Posterior vena cava (tissue), 2 donors: ENCODE data around the gene EFHC1. TPM values are rescaled to one million over a fixed set of nuclear protein-coding genes. Genes with fewer than 3 reads are reported as not detected.

Source experiments
- DNase-seq: peaks from one replicate; pipeline ENCODE4 v3.0.0-alpha.2; 2020; ENCODE audit warnings: low spot score
- intact Hi-C, 2 donors: fragments of 100-400 bp; cut with DNase I; formaldehyde crosslinking; loops; one replicate each; pipeline versions ENCODE4 v1.14.1 to v1.14.2; 2022 to 2023
- total RNA-seq, 2 donors: library from RNA; stranded (reverse); fragmentation: NEBNext Ultra II Directional; extraction: Animal tissue kit (Norgen Biotek cat#: 25700); gene quantifications; one replicate each; pipeline ENCODE4 v1.2.1, GENCODE V29; 2021
- donor health status: DM: yes; HTN: yes; CAD: no.
- donor health status: DM: yes; HTN: yes; CAD: no.

The EFHC1 gene
- total RNA-seq, 2 donors from 2014 or later: 12.0 to 13.5 TPM

DNA sequence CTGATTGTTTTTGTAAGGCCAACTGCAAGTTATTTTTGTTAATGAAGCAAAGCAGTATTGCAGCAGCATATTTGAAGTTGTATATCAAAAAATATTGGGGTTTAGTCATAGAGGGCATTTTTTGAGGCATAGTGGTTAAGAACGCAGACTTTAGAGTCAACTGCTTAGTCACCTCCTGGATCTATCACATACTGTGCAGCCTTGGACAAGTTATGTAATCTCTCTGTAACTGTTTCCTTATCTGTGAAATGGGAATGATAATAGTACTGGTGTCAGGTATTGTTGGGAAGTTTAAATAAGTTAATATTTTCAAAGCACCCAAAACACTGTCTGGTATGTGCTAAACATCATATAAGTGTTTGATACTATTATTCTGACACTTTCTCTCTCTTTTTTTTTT is 27.2 kb upstream of the EFHC1 start:
- intact Hi-C loops: no loop called here
- DNase-seq: no peak

DNA sequence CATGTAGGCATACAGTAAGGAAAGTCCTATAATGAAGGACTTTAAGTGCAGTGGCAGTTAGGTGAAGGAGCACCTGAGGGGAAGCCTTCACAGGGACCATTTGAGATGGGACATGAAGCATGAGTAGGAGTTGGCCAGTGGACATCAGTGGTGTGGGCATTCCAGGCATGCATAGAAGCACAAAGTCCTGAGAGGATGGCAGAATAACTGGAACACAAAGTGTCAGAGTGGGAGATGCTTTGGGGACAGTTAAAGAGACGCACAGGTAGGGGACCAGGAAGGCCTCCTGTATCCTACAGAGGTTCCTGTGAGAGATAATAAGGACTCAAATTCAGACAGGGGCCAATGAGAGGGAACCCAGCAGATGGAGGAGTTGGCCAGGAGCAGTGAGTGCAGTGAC is 26.4 kb upstream of the EFHC1 start:
- intact Hi-C loops: no loop called here
- no peak for DNase-seq

DNA sequence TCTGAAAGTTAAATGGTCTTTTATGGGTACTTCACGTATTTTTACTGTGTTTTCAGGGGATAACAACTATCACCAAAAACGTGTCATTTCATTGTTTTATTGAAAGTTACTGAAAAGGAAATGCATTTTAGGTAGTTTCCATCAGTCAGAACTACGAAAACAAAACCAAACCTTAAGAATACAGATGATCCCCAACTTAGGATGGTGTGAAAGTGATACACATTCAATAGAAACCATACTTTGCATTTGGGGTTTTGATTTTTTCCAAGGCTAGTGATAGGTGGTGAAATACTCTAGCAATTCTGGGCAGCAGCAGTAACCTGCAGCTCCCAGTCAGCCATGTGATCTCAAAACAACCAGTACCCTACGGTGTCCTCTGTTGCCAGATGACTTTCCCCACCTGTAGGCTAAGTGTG is 25.9 kb upstream of the EFHC1 start:
- intact Hi-C loops: no loop called here
- DNase-seq: no peak

DNA sequence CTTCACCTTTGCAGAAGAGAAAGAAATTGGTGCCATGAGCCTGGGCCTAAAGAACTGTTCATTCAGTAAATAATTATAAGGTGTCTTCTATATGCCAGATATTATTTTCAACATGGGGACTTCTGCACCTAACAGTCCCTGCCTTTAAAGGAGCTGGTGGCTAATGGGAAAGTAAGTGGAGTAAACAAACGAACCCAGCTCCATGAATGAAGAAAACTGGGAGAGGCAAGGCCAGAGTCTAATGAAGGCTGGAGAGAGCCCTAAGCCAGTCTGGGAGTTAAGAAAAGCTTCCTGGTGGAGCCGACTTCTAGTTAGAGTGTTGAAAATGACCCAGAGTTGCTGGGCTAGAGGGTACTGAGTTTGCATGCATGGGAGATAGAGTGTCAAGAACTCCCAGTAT is 24.2 kb upstream of the EFHC1 start:
- no peak for DNase-seq
- intact Hi-C loops: loop anchor here in 1 of 2 donors (5.0 kb wide), 1 partner anchor 99 kb away; no protein-coding TSS in a partner anchor

- intact Hi-C loops: loop anchor here (5.0 kb wide), 2 partner anchors 102 to 107 kb away; no protein-coding TSS in a partner anchor
These were observed 20.4 kb upstream of the EFHC1 start for GRCh38 chr6:52399511-52400312.

DNA sequence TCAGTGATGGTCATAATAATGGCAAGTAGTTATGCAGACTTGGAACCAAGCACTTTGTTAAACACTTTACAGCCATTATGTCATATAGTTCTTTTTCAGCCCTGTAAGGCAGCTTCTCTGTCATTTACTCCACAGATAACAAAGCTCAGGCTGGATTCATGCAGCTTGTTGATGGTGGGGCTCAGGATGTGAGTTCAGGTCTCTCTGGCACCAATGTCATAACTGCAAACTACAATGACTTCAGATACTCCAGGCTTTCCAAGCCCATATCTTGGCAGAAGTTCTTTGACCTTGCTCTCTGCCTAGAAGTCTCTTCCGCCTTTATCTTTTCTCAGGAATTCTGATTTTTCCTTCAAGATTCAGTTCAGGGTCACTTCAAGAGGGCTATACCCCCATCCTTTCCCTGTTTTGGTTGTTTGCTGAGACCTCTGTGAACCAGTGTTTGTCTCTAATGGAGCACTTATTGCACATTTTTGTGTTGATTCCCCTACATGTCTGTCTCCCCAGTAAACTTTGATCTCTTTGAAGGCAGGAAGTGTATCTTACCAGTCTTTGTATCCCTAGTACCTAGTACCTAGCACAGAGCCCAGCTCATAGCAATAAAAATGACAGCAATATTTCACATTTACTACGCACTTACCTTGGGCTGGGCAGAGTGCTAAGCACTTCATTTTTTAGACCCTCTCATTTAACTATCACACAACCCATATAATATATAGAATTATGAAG is 19.7 kb upstream of the EFHC1 start:
- intact Hi-C loops: loop anchor here in 1 of 2 donors (5.0 kb wide), 1 partner anchor 108 kb away; no protein-coding TSS in a partner anchor
- no peak for DNase-seq

More at GRCh38 chr6:52399511-52400312, 20.4 kb upstream of the EFHC1 start:
- DNase-seq: no peak

- intact Hi-C loops: loop anchor here in 1 of 2 donors (5.0 kb wide), 1 partner anchor 111 kb away; no protein-coding TSS in a partner anchor
- no peak for DNase-seq
These were observed 17.1 kb upstream of the EFHC1 start for GRCh38 chr6:52403086-52403485.

DNA sequence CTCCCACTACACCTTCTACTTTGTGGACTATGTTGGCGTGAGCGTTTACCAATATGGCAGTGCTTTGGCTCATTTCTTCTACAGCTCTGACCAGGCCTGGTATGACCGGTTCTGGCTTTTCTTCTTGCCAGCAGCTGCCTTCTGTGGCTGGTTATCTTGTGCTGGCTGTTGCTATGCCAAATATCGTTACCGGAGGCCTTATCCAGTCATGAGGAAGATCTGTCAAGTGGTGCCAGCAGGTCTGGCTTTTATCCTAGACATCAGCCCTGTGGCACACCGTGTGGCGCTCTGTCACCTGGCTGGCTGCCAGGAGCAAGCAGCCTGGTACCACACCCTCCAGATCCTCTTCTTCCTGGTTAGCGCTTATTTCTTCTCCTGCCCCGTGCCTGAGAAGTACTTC is 16.5 kb upstream of the EFHC1 start:
- intact Hi-C loops: loop anchor here in 1 of 2 donors (5.0 kb wide), 1 partner anchor 111 kb away; no protein-coding TSS in a partner anchor
- no peak for DNase-seq

- intact Hi-C loops: no loop called here
- no peak for DNase-seq
These were observed 14.9 kb upstream of the EFHC1 start for GRCh38 chr6:52405243-52405642.

DNA sequence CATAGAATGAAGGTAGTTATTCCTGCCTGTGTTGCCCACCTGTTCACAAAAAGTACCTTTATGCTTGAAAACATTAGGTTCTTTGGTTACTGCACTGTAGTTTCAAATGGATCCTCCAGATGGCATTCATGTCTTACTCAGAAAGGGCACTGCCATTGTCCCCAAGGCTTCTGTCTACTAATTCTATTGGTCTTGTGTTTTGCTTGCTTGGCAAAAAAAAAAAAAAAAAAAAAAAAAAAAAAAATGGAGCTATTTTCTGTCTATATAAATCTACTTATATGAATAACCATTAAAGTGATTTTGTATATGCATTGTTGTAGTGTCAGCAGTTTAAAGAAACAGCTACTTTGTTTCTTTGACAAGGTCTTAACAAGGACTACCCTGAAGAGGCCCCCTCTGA is 12.7 kb upstream of the EFHC1 start:
- no peak for DNase-seq
- intact Hi-C loops: no loop called here

DNA sequence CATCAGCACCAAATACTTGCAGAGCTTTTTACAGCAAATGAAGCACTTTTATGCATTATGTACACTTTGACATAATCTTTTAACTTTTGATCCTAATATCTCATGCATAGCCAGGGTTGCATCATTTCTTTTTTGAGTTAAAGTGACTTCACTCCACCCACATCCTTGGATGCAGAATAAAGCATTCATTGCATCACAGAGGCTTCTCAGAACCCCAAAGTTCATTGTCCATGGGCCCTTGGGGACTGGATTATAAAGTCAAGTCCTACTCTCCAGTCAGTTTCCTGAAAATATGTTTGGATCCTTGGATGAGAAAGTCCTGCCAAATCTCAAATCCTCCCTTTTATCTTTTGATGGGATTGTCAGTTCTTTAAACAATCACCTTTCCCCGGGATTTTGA is 10.6 kb upstream of the EFHC1 start:
- intact Hi-C loops: no loop called here
- DNase-seq: no peak

DNA sequence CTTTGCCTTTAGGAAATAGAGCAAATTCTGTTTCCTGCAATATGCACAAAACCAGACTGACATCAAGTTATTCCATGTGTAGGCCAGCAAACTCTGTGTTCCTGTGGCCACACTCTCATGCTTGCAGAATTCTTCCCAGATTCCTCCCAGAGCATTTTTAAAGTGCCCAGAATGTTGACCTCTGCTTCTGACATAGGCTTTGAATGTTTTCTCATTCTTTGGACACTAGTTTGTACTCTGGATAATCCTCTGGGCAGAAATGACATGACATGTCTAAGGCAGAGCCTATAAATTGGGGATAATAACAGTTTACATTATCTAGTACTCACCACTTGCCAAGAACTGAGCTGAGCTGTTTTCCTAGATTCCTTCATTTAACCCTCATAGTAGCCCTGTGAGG is 9.2 kb upstream of the EFHC1 start:
- intact Hi-C loops: no loop called here
- DNase-seq: no peak

- intact Hi-C loops: no loop called here
- DNase-seq: no peak
These were observed 8.2 kb upstream of the EFHC1 start for GRCh38 chr6:52411911-52412310.

GRCh38 chr6:52415333-52415732 is 4.8 kb upstream of the EFHC1 start:
- DNase-seq: no peak
- intact Hi-C loops: loop anchor here (2.0 to 5.0 kb wide), 3 partner anchors 182 to 247 kb away; no protein-coding TSS in a partner anchor

DNA sequence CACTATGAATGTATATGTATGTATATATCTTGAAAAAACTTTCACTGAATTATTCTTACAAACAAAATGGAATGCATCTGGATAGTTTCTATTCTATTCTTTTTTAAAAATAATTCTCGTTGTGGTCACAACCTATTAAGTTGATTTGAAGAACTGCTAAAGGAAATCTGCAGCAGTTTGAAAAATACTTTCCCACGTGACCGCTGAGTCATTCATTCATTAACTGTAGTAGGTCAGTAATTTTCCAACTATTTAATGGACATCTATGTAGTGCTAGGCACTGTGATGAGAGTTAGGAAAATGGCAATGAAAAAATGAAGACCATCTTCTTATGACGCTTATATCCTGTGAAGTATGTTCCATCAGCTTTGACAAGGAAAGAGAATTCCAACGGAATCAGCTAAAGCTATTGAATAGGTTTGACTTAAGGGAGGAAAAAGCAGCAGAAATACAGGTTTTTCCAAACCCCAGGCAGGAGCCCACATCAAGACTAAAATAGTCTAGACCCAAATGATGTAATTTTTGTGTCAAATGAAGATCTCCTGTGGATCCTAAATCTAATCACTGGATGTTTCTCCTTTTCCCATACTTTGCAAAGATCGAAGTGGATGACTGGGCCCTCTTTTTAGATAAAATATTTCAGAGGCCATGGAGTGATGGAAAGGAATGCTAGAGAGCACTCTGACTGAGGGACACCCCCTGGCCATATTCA is 4.1 kb upstream of the EFHC1 start:
- DNase-seq: no peak
- intact Hi-C loops: loop anchor here (2.0 to 5.0 kb wide), 3 partner anchors 181 to 246 kb away; no protein-coding TSS in a partner anchor

DNA sequence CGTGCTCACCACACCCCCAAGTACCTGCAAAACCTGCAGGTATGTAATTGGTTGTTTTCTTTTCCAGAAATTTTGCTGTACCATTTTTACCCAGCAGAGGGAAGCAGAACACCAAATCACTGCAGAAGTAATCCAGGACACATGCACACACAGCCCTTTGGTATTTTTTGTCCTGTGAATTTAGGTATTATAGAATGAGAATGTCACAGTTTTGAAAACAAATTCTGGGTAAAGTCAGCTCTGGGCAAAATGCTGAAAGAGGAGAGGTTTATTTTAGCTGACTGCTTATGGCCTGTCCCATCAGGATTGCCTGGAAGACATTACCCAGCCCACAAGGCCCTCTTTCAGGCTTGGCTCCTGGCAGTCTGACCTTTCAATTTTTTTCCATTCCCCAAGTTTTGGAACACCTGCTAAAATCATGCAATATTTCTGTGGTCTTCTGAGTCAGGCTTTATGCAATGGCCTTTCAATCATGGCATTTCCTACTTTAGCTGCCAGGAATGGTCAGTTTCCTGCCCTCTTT is 3.5 kb upstream of the EFHC1 start:
- no peak for DNase-seq
- intact Hi-C loops: loop anchor here (5.0 kb wide), 2 partner anchors 181 to 246 kb away; no protein-coding TSS in a partner anchor

DNA sequence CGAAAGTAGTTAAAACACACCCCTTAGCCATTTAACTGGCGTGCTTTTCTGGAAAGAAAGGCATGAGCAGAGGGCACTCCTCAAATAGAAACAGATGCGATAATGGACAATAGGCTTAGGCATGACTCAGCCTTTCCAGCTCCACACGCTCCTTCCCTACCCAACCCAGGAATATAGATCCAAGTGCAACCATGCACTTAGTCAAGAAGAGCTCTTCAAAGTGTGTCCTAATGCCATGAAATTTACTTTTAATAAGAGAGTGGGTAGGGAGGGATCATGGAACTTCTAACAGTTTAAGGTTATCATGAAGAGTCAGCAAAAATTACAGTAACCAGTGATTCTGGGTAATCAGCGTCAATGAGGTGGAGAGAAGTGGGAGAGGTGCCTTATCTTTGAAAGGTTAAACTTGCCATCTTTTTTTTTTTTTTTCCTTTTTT is 2.4 kb upstream of the EFHC1 start:
- DNase-seq: no peak
- intact Hi-C loops: loop anchor here (2.0 to 5.0 kb wide), 3 partner anchors 175 to 245 kb away; no protein-coding TSS in a partner anchor

DNA sequence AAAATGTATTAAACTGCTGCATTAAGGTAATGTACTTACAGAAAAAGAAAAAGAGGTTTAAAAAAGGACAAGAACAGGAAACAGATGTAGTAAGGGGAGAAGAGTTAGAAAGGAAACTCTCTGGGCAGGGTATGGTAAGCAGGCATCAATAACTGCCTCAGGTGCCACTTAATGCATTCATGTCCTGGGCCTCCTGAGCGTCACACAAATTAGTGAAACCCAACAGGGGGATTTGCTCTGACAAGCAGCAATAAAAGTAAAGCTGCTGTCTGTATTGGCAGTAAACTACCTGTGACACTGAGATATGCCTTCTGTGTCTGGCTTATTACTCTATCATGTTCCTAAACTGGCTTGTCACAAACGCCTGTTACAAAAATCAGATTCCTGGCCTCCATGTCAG is 1.5 kb upstream of the EFHC1 start:
- intact Hi-C loops: loop anchor here (2.0 to 5.0 kb wide), 3 partner anchors 174 to 244 kb away; no protein-coding TSS in a partner anchor
- no peak for DNase-seq
